Measurements from ENCODE around the gene REL. TPM values are rescaled to one million over a fixed set of nuclear protein-coding genes. Genes with fewer than 3 reads are reported as not detected.

REL gene
- total RNA-seq, 1 experiment from 2014 or later: 10.2 TPM

DNA sequence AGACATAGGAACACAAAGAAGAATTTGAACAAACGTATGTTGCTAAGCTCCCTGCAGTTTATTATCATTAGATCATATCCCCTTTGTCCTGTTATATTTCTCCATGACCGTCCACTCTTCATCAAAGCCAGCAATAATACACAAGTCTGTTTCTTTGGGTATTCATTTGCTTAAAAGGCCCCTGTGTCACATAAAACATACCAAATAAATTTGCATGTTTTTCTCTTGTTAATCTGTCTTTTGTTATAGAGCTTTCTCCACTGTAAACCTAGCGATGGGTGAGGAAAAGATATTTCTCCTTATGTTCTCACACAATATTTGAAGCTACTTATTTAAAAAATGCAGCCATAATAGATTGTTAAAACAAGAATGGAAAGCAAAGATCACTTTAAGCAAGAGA, 42.9 kb upstream of the REL start:
- ChIA-PET POLR2A (no interaction called here), RAD21 (ENCODE audit: low non-redundant PET in 1 of 2, low total read pairs in 2 of 2, uncharacterized antibody in 2 of 2, unreplicated experiment in 2 of 2) (no interaction called here)
- intact Hi-C loops (cut with micrococcal nuclease): no loop called here

More for the DNA sequence above, 42.9 kb upstream of the REL start:
- Histone ChIP-seq H3K79me2 (ENCODE audit: insufficient read depth, low read length) (no peaks in the 10 kb centered on the region), H3K27me3 (ENCODE audit: insufficient read depth, low read length) (peaks cover 8% of the 10 kb centered on the region; the same call in 1 of the 2 replicates), H3K4me3 (replicated peaks in 1 of 2; ENCODE audit: low read depth in 1 of 2, low read length in 2 of 2) (no peak overlapping the region), H4K20me1 (ENCODE audit: insufficient read depth) (no peaks in the 10 kb centered on the region), H3K4me2 (ENCODE audit: low read length) (no peak overlapping the region), H3K9ac (ENCODE audit: low read length) (no peak overlapping the region), H3K36me3 (ENCODE audit: control insufficient read depth in 1 of 2, insufficient read depth in 2 of 2, low read length in 2 of 2) (no peaks in the 10 kb centered on the region), H3K9me3 (ENCODE audit: control insufficient read depth in 1 of 2, insufficient read depth in 1 of 2, low read depth in 1 of 2, low read length in 2 of 2) (no peaks in the 10 kb centered on the region), H3K4me1 (ENCODE audit: control insufficient read depth in 1 of 2, insufficient read depth in 2 of 2, low read length in 2 of 2) (no peaks in the 10 kb centered on the region), H3K27ac (ENCODE audit: low read depth, low read length) (no peak overlapping the region), H3K9me2 (ENCODE audit: insufficient read depth) (no peaks in the 10 kb centered on the region), H2AFZ (ENCODE audit: low read depth, low read length, poor library complexity, severe bottlenecking) (no peak overlapping the region)
- TF ChIP-seq FOSL1 (IDR thresholded peaks at IDR 0.05; ENCODE audit: low read depth): no peak
- no peak for TF ChIP-seq SP1 (IDR thresholded peaks at IDR 0.05; ENCODE audit: low read depth)
- no peak for TF ChIP-seq ZNF274 (IDR thresholded peaks at IDR 0.05; ENCODE audit: low read depth, low read length)
- TF ChIP-seq SRF (IDR thresholded peaks at IDR 0.05; ENCODE audit: low read depth): no peak
- TF ChIP-seq EZH2 (IDR thresholded peaks at IDR 0.05): no peak
- TF ChIP-seq TCF7L2 (IDR thresholded peaks at IDR 0.05; ENCODE audit: borderline replicate concordance, extremely low read depth, insufficient read depth, insufficient read length): no peak
- TF ChIP-seq, protein P1, sequence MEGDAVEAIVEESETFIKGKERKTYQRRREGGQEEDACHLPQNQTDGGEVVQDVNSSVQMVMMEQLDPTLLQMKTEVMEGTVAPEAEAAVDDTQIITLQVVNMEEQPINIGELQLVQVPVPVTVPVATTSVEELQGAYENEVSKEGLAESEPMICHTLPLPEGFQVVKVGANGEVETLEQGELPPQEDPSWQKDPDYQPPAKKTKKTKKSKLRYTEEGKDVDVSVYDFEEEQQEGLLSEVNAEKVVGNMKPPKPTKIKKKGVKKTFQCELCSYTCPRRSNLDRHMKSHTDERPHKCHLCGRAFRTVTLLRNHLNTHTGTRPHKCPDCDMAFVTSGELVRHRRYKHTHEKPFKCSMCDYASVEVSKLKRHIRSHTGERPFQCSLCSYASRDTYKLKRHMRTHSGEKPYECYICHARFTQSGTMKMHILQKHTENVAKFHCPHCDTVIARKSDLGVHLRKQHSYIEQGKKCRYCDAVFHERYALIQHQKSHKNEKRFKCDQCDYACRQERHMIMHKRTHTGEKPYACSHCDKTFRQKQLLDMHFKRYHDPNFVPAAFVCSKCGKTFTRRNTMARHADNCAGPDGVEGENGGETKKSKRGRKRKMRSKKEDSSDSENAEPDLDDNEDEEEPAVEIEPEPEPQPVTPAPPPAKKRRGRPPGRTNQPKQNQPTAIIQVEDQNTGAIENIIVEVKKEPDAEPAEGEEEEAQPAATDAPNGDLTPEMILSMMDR (IDR thresholded peaks at IDR 0.05 in 2 of 3, conservative IDR thresholded peaks at IDR 0.05 in 1 of 3; ENCODE audit: borderline replicate concordance in 1 of 3, insufficient read depth in 1 of 3, low read depth in 2 of 3, low read length in 2 of 3): no peak
- TF ChIP-seq EZH2phosphoT487 (IDR thresholded peaks at IDR 0.05; ENCODE audit: borderline replicate concordance): no peak
- TF ChIP-seq, protein P2, sequence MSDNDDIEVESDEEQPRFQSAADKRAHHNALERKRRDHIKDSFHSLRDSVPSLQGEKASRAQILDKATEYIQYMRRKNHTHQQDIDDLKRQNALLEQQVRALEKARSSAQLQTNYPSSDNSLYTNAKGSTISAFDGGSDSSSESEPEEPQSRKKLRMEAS (IDR thresholded peaks at IDR 0.05): no peak
- no peak for TF ChIP-seq POLR2AphosphoS5 (IDR thresholded peaks at IDR 0.05; ENCODE audit: low read depth, low read length)
- TF ChIP-seq RAD21 (IDR thresholded peaks at IDR 0.05; ENCODE audit: low read depth): no peak
- TF ChIP-seq, protein P3, sequence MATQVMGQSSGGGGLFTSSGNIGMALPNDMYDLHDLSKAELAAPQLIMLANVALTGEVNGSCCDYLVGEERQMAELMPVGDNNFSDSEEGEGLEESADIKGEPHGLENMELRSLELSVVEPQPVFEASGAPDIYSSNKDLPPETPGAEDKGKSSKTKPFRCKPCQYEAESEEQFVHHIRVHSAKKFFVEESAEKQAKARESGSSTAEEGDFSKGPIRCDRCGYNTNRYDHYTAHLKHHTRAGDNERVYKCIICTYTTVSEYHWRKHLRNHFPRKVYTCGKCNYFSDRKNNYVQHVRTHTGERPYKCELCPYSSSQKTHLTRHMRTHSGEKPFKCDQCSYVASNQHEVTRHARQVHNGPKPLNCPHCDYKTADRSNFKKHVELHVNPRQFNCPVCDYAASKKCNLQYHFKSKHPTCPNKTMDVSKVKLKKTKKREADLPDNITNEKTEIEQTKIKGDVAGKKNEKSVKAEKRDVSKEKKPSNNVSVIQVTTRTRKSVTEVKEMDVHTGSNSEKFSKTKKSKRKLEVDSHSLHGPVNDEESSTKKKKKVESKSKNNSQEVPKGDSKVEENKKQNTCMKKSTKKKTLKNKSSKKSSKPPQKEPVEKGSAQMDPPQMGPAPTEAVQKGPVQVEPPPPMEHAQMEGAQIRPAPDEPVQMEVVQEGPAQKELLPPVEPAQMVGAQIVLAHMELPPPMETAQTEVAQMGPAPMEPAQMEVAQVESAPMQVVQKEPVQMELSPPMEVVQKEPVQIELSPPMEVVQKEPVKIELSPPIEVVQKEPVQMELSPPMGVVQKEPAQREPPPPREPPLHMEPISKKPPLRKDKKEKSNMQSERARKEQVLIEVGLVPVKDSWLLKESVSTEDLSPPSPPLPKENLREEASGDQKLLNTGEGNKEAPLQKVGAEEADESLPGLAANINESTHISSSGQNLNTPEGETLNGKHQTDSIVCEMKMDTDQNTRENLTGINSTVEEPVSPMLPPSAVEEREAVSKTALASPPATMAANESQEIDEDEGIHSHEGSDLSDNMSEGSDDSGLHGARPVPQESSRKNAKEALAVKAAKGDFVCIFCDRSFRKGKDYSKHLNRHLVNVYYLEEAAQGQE (IDR thresholded peaks at IDR 0.05; ENCODE audit: low read depth): no peak
- DNase-seq (ENCODE audit: low read depth, low spot score): no peak
- BruUV-seq (replicated peaks): no TSS peak
- CTCF ChIA-PET: interaction anchor here (0.6 kb wide), 1 partner anchor 163 kb away, joined by 3 read pairs; no protein-coding TSS in a partner anchor
- no peak for ATAC-seq
